Uterus (tissue), 4 donors: ENCODE data around the gene SRXN1. TPM values are rescaled to one million over a fixed set of nuclear protein-coding genes. Genes with fewer than 3 reads are reported as not detected.

ENCODE experiments used
- DNase-seq, 2 donors: peaks; one replicate each; pipeline ENCODE4 v3.0.0-alpha.2; 2019 to 2020
- H3K27ac ChIP-seq, 2 donors: fragments of 200-600 bp; sonication (generic); 1 replicate in 1 of 2; 2 replicates in 1 of 2; pipeline ENCODE4 v1.5.1; 2016 to 2018
- H3K27me3 ChIP-seq, 2 donors: fragments of 200-600 bp; sonication (generic); one replicate each; pipeline ENCODE4 v1.5.1; 2018 to 2019; ENCODE audit warnings: control low read depth in 1 of 2
- H3K36me3 ChIP-seq, 2 donors: fragments of 200-600 bp; sonication (generic); one replicate each; pipeline ENCODE4 v1.5.1; 2019; ENCODE audit warnings: control low read depth in 1 of 2
- H3K4me1 ChIP-seq, 2 donors: fragments of 200-600 bp; sonication (generic); one replicate each; pipeline ENCODE4 v1.5.1; 2018 to 2019; ENCODE audit warnings: control low read depth in 1 of 2
- H3K4me3 ChIP-seq, 2 donors: fragments of 200-600 bp; sonication (generic); 1 replicate in 1 of 2; 2 replicates in 1 of 2; pipeline ENCODE4 v1.5.1; 2018 to 2019; ENCODE audit warnings: mild to moderate bottlenecking in 1 of 2
- H3K9me3 ChIP-seq, 2 donors: fragments of 200-600 bp; sonication (generic); one replicate each; pipeline ENCODE4 v1.5.1; 2019; ENCODE audit warnings: control low read depth in 1 of 2
- POLR2A ChIP-seq, 2 donors: fragments of 450-650 bp; IDR thresholded peaks; one replicate each; pipeline ENCODE4 v1.6.1; 2016; ENCODE audit warnings: antibody characterized with exemption in 2 of 2, mild to moderate bottlenecking in 1 of 2, moderate library complexity in 1 of 2
- intact Hi-C: fragments of 100-400 bp; cut with DNase I; formaldehyde crosslinking; loops from one replicate; pipeline ENCODE4 v1.15.1; 2023; ENCODE audit warnings: low total_unique reads
- total RNA-seq, 4 donors: library from RNA; depleted of rRNA in 3 of 4; stranded (reverse); fragments of >200 nt in 3 of 4; gene quantifications; one replicate each; pipeline versions ENCODE4 v1.1.0 to v1.2.4, GENCODE V29; 2014 to 2023
- TF ChIP-seq, protein P1 (sequence below), 4 experiments: fragments of 200-600 bp in 2 of 4; fragments of 450-650 bp in 2 of 4; sonication (generic) in 2 of 4; IDR thresholded peaks; one replicate each; pipeline ENCODE4 v1.5.1; 2016 to 2019; ENCODE audit warnings: antibody characterized with exemption in 4 of 4, mild to moderate bottlenecking in 2 of 4, moderate library complexity in 1 of 4
- donor health status: DM: yes; HTN: yes; CAD: no.

Gene SRXN1
- 10 to 100 TPM in 3 of 4 donors, 1 to 10 TPM in 1; 6.1 to 33.2 (median 16.6) TPM for total RNA-seq

- no peaks in the 10 kb centered on the region for H3K36me3 ChIP-seq
- peak; percentile 89 to 90 for DNase-seq
- no peaks in the 10 kb centered on the region for H3K4me1 ChIP-seq
- peak within 1 kb of the TSS; percentile 50 to 77 for H3K4me3 ChIP-seq
- intact Hi-C loops, result no loop called here
- H3K27me3 ChIP-seq, result no peaks in the 10 kb centered on the region
- no peaks in the 10 kb centered on the region for H3K9me3 ChIP-seq
- peak within 1 kb of the TSS; percentile 77 to 93 for H3K27ac ChIP-seq
- peak in 1 of 2 donors; percentile 77 for TF ChIP-seq POLR2A (IDR thresholded peaks at IDR 0.05)
- TF ChIP-seq, protein P1, sequence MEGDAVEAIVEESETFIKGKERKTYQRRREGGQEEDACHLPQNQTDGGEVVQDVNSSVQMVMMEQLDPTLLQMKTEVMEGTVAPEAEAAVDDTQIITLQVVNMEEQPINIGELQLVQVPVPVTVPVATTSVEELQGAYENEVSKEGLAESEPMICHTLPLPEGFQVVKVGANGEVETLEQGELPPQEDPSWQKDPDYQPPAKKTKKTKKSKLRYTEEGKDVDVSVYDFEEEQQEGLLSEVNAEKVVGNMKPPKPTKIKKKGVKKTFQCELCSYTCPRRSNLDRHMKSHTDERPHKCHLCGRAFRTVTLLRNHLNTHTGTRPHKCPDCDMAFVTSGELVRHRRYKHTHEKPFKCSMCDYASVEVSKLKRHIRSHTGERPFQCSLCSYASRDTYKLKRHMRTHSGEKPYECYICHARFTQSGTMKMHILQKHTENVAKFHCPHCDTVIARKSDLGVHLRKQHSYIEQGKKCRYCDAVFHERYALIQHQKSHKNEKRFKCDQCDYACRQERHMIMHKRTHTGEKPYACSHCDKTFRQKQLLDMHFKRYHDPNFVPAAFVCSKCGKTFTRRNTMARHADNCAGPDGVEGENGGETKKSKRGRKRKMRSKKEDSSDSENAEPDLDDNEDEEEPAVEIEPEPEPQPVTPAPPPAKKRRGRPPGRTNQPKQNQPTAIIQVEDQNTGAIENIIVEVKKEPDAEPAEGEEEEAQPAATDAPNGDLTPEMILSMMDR (IDR thresholded peaks at IDR 0.05), result peak; percentile 9 to 70 (median 64)
Observed at GRCh38 chr20:653110-653589, at the start of gene SRXN1. Gene SRXN1 (minus strand): TSS chr20:653200. CDS start chr20:653185, 15 bp downstream.

- Histone ChIP-seq H3K9me3 (no peaks in the 10 kb centered on the region), H3K27ac (no peak overlapping the region), H3K4me3 (no peak overlapping the region), H3K4me1 (no peaks in the 10 kb centered on the region), H3K27me3 (no peaks in the 10 kb centered on the region), H3K36me3 (no peaks in the 10 kb centered on the region)
- intact Hi-C loops, result no loop called here
- no peak for TF ChIP-seq POLR2A (IDR thresholded peaks at IDR 0.05)
- TF ChIP-seq, protein P1 (IDR thresholded peaks at IDR 0.05), result no peak
- no peak for DNase-seq
Observed at GRCh38 chr20:701401-702129, 48.6 kb upstream of the SRXN1 start.

DNA sequence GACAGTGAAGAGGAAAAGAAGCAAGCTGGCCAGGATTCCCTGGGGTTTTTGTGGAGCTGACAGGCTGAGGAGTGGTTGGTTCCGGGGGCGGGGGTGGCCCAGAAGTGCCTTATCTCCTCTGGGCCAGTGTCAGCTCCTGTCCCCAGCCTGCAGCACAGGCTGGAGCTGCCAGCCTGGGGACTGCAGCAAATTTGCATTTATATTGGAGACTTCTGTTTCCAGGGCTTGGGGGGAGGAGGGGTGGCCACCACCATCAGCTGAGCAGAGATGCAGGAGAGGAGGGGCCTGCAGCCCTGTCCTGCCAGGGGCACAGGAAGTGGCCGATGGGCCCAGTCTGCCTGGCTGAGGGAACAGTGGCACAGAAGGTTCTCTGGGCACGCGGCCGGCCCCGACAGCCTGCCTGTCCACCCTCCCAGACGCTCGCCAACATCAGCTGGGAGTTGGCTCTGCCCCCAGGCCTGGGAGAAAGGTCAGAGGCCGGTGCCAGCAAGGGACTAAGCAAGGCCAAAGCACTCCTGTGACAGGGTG, 46.9 kb upstream of the SRXN1 start:
- H3K9me3 ChIP-seq, result no peaks in the 10 kb centered on the region
- intact Hi-C loops, result no loop called here
- H3K4me1 ChIP-seq, result no peaks in the 10 kb centered on the region
- H3K4me3 ChIP-seq, result no peak overlapping the region
- no peak overlapping the region for H3K27ac ChIP-seq
- TF ChIP-seq, protein P1 (IDR thresholded peaks at IDR 0.05), result no peak
- no peak for TF ChIP-seq POLR2A (IDR thresholded peaks at IDR 0.05)
- DNase-seq, result no peak
- H3K36me3 ChIP-seq, result no peaks in the 10 kb centered on the region
- H3K27me3 ChIP-seq, result no peaks in the 10 kb centered on the region

DNA sequence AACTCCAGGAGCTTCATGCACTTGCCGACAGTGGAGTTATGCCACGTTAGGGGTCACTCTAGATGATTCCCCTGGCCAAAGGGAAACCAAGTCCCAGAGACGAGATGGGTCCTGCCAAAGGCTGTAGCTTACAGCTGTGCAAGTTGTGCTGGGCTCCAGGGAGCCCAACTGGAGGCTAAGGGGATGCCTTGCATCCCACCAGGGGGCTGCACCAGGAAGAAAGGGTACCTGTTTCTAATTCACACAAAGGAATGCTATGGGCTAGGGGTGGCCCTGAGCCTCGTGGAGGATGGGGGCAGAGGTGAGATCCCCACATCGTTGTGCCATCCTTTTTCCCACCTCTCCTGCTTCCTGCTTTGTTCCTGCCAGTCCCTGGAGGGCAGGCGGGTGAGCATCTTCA, 46.3 kb upstream of the SRXN1 start:
- intact Hi-C loops, result no loop called here
- Histone ChIP-seq H3K9me3 (no peaks in the 10 kb centered on the region), H3K36me3 (no peaks in the 10 kb centered on the region), H3K27ac (no peak overlapping the region), H3K27me3 (no peaks in the 10 kb centered on the region), H3K4me3 (no peak overlapping the region), H3K4me1 (no peaks in the 10 kb centered on the region)
- DNase-seq, result no peak
- no peak for TF ChIP-seq POLR2A (IDR thresholded peaks at IDR 0.05)
- TF ChIP-seq, protein P1 (IDR thresholded peaks at IDR 0.05), result no peak

DNA sequence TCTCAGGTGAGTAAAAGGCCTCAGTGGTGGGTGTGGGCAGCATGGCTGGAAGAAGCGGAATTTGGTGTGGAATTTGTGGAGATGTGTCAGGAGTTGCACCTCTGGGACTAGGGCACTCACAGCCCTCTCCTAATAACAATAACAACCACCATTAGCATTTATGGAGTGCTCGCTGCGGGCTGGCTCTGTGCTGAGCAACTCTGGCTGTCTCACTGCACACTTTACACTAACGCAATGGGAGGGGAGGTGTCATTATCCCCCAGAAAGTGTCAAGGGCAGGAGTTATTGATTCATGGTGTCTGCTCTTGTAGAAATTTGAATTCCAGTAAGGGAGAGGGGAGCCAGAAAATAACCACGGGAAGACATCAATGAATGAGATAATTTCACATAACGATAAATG, 45.3 kb upstream of the SRXN1 start:
- Histone ChIP-seq H3K27me3 (no peaks in the 10 kb centered on the region), H3K9me3 (no peaks in the 10 kb centered on the region), H3K4me3 (no peak overlapping the region), H3K4me1 (no peaks in the 10 kb centered on the region), H3K36me3 (no peaks in the 10 kb centered on the region), H3K27ac (no peak overlapping the region)
- intact Hi-C loops, result no loop called here
- no peak for DNase-seq
- no peak for TF ChIP-seq POLR2A (IDR thresholded peaks at IDR 0.05)
- TF ChIP-seq, protein P1 (IDR thresholded peaks at IDR 0.05), result no peak
